HG03196 (cell line): ENCODE measurements around the gene ZNF276.
"Not testable (repeated sequence)": the region's sequence is repeated elsewhere in the genome, so short reads cannot be mapped to it uniquely, and the experiment has no call there.

Experiments
- ATAC-seq: cut with Tn5 transposase; IDR thresholded peaks from one replicate; pipeline ENCODE4 v1.9.1; 2021; ENCODE audit not compliant: unreplicated experiment

ZNF276 gene

DNA sequence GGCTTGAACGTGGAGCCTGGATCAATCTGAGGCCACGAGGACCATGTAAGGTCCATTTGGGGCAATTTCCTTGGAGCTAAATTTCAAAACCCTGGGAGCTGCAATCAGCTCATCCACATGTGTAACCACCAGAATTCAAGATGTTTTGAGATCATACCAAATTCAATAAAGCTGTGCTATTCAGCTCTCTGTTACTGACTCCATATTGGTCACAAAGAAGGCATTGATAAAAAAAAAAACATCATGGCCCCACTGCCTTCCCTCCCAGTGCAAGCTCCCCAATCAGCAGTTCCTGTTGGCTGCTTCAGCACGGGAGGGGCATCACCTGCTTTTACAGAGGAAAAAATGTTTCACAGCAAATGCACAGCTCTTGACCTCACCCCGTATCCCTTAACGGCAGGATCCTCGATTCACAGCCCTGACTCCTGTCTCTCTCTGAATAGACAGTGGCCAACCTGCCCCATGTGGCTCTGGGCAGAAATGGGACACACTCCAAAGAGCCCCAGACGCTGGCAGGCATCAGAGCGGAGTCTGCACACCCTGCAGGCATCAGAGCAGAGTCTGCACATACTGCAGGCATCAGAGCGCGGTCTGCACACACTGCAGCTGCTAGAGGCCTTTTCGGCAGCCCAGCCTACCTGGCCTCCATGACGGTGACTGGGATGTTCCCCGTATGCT, 58.0 kb downstream of the ZNF276 start:
- no peak for ATAC-seq

DNA sequence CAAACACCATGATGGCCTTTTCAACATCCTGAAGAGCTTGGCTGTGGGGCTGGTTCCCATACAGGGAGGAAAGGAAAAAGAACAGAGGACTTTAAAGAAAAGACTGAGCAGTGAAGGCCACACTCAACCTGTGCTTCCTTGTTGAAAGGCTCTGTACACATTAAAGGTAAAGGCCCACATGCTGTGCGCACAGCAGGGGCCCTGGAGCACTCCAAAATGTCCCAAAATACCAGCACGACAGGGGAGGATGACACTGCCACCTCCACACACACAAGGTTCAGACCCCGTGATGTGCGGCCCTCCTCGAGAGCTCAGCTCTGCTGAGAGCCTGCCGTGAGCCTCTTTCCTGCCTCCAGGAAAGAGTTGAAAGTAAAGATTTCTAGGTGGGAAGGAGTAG, 58.6 kb downstream of the ZNF276 start:
- ATAC-seq: no peak

DNA sequence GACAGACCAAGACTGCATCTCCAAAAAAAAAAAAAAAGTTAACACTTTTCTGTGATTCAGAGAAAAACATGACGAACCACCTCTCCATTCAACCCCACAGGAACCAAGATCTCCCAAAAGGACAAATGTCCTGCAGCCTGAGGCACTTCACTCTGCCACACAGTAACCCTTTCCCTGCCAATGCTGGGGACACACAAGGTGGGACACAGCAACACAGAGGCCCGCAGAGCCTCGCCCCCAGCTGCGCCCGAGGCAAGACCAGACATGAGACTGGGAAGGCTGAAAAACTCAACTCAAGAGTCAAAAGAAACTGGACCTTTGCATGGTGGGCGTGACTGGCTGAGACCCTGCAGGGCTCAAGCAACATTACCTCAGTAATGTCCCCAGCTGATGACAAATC, 61.2 kb downstream of the ZNF276 start:
- no peak for ATAC-seq

DNA sequence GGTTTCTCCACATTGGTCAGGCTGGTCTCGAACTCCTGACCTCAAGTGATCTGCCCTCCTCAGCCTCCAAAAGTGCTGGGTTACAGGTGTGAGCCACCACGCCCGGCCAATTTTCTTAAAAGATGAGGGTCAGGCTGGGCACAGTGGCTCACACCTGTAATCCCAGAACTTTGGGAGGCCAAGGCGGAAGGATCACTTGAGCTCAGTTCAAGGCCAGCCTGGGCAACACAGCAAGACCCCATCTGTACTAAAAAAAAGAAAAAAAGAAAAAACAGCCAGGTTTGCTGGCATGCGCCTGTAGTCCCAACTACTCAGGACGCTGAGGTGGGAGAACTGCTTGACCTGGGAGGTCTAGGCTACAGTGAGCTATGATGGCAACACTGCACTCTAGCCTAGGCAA, 62.6 kb downstream of the ZNF276 start:
- ATAC-seq: not testable (repeated sequence)

DNA sequence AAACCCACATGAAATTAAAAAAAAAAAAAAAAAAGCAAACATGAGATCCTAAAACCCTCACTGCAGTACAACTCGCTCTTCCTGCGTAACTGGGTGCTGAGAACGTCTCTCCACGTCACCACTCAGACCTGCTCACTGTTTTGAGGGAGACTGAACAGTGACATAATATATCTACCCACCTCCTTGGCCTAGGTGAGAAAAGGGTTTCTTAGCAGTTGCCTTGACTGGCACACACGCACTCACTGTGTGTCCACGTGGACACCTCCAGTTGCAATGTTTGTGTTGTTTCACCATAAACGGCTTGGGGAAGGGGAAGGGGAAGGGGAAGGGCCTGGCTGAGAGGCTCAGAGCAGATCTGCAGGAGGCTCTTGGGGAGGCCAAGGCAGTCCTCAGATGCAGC, 63.1 kb downstream of the ZNF276 start:
- ATAC-seq: no peak

DNA sequence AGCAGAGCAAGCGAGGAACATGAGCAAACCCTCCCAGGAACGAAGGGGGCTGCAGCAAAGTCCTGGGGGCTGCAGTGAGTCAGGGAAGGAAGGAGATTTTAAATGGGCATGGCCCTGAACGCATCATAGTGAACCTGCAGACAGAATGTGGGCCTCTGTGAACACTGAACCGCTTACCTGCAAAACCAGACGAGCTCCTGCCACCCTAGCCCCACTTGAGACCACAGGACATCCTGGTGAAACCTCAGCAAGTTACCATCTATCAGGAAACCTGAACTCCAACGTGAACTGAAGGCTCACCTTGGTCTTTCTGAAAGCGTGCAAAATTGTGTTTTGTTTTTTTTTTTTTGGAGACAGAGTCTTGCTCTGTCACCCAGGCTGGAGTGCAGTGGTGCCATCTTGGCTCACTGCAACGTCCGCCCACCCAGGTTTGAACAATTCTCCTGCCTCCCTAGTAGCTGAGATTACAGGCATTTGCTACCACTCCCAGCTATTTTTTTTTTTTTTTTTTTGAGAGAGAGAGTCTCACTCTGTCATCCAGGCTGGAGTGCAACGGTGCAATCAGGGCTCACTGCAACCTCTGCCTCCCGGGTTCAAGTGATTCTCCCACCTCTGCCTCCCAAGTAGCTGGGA, 64.3 kb downstream of the ZNF276 start:
- no peak for ATAC-seq

DNA sequence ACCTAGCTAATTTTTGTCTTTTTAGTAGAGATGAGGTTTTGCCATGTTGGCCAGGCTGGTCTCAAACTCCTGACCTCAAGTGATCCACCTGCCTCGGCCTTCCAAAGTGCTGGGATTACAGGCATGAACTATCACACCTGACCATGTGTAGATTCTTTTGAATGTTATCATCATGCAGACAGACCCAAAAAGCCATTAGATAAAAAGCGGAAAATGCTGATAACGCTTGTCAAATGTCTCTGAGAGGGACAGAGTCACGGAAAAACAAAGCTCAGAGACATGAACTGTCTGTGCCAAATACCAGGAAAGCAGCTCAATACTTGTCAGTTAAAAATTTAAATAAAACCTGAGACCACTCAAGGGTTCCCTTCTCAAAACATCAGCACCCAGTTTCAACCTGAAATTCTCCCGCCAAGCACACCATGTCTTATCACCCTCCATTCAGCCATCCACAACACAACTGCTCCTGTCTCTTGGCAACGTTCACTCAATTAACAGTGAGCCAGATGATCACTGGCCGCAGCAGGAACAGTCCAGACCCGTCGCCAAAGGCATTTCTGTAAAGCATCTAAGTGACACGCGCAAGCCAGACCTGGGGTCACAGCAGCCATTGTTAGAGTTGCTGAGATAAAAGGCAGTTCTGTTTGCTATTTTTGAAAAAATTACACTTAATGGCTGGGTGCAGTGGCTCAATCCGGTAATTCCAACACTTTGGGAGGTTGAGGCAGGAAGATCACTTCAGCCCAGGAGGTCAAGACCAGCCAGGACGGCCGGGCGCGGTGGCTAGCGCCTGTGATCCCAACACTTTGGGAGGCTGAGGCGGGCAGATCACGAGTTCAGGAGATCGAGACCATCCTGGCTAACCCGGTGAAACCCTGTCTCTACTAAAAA, 65.4 kb downstream of the ZNF276 start:
- ATAC-seq: no peak

DNA sequence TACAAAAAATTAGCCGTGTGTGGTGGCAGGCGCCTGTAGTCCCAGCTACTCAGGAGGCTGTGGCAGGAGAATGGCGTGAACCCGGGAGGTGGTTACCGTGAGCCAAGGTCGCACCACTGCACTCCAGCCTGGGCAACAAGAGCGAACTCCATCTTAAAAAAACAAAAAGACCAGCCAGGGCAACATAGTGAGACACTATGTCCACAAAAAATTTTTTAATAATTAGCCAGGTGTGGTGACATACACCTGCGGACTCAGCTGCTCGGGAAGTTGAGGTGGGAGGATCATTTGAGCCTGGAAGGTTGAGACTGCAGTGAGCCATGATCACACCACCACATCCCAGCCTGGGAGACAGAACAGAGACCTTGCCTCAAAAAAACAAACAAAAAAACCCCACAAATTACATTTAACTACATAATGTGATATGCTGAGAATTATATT, 66.0 kb downstream of the ZNF276 start:
- no peak for ATAC-seq
